Lower leg skin (tissue), 3 donors: ENCODE data around the gene GSTA1.

Source experiments
- CTCF ChIP-seq, 3 donors: fragments of 450-650 bp; IDR thresholded peaks; one replicate each; pipeline ENCODE4 v1.5.1; 2016; ENCODE audit warnings: antibody characterized with exemption in 3 of 3, mild to moderate bottlenecking in 3 of 3, moderate library complexity in 2 of 3
- POLR2A ChIP-seq, 2 donors: fragments of 450-650 bp; IDR thresholded peaks; one replicate each; pipeline ENCODE4 v1.6.1; 2016 to 2017; ENCODE audit warnings: antibody characterized with exemption in 2 of 2, mild to moderate bottlenecking in 1 of 2, moderate library complexity in 1 of 2

GRCh38 chr6:52754443-52754842 is 49.2 kb downstream of the GSTA1 start:
- TF ChIP-seq CTCF (IDR thresholded peaks at IDR 0.05) (no peak), POLR2A (IDR thresholded peaks at IDR 0.05) (no peak)
